GM12878 (cell line): ENCODE data around the gene DOCK9. TPM values are rescaled to one million over a fixed set of nuclear protein-coding genes. Genes with fewer than 3 reads are reported as not detected.

Experiments
- ATAC-seq: fragments of 200-7000 bp; cut with Tn5 transposase; 3 replicates; pipeline ENCODE4 v1.9.1; 2020; ENCODE audit warnings: mild to moderate bottlenecking, moderate library complexity
- BruUV-seq: library from RNA; stranded (reverse); fragments of 400-500 nt; replicated peaks from 2 replicates; lab custom pipeline; 2021; lab: Mats Ljungman, UMichigan
- CTCF ChIA-PET: fragments of 300-600 bp; sonication (Branson Sonifier 250); formaldehyde crosslinking; extraction: SDS; loops from one replicate; lab custom pipeline; 2021; ENCODE audit warnings: inconsistent platforms; lab: Yijun Ruan, JAX
- POLR2A ChIA-PET: fragments of 350-600 bp; formaldehyde crosslinking; extraction: SDS; loops from one replicate; lab custom pipeline; 2021; ENCODE audit warnings: inconsistent platforms; lab: Charles Lee
- RAD21 ChIA-PET: fragments of 300-600 bp; sonication (Branson Sonifier 250); formaldehyde crosslinking; loops from one replicate; lab custom pipeline; 2023; ENCODE audit warnings: antibody characterized with exemption; ENCODE audit not compliant: unreplicated experiment; lab: Charles Lee
- SMC1A ChIA-PET: fragments of 300-600 bp; sonication (Branson Sonifier 250); formaldehyde crosslinking; loops from one replicate; lab custom pipeline; 2023; ENCODE audit not compliant: unreplicated experiment, uncharacterized antibody; lab: Charles Lee
- DNase-seq: peaks from one replicate; pipeline ENCODE4 v3.0.0-alpha.2; 2011; ENCODE audit warnings: low read depth, low spot score
- FAIRE-seq: peaks from 3 replicates; lab custom pipeline; 2011; peaks lifted over from hg19 to GRCh38; lab: Jason Lieb, UNC
- H2AFZ ChIP-seq: 2 replicates; pipeline ENCODE4 v1.6.0; 2011; ENCODE audit warnings: low read depth, low read length, control low read depth; ENCODE audit not compliant: control insufficient read depth
- H3K27ac ChIP-seq: 2 replicates; pipeline ENCODE4 v1.5.1; 2011; ENCODE audit warnings: control low read depth; ENCODE audit not compliant: control insufficient read depth, insufficient read depth
- H3K27me3 ChIP-seq, 2 experiments: replicated peaks in 1 of 2; 2 replicates each; pipeline versions ENCODE4 v1.6.0 to v1.6.1; 2011; ENCODE audit warnings: low read length in 1 of 2; ENCODE audit not compliant: control insufficient read depth in 2 of 2, insufficient read depth in 2 of 2
- H3K36me3 ChIP-seq, 2 experiments: 2 replicates each; pipeline ENCODE4 v1.5.1; 2011; ENCODE audit warnings: low read length in 1 of 2; ENCODE audit not compliant: control insufficient read depth in 2 of 2, insufficient read depth in 2 of 2
- H3K4me1 ChIP-seq: 2 replicates; pipeline ENCODE4 v1.6.1; 2011; ENCODE audit warnings: mild to moderate bottlenecking, low read length, moderate library complexity, mixed read lengths; ENCODE audit not compliant: control insufficient read depth, insufficient read depth
- H3K4me2 ChIP-seq: 2 replicates; pipeline ENCODE4 v1.6.0; 2011; ENCODE audit warnings: control low read depth; ENCODE audit not compliant: control insufficient read depth, insufficient read depth
- H3K4me3 ChIP-seq: fragments of 200-600 bp; sonication (generic); 2 replicates; pipeline ENCODE4 v1.5.1; 2016
- H3K79me2 ChIP-seq: 2 replicates; pipeline ENCODE4 v1.6.0; 2011; ENCODE audit warnings: low read length; ENCODE audit not compliant: control insufficient read depth, insufficient read depth
- H3K9ac ChIP-seq: 2 replicates; pipeline ENCODE4 v1.8.0; 2011; ENCODE audit warnings: low read length, control low read depth, mixed read lengths; ENCODE audit not compliant: control insufficient read depth, insufficient read depth
- H3K9me3 ChIP-seq: replicated peaks from 3 replicates; pipeline ENCODE4 v1.5.1; 2011; ENCODE audit warnings: mild to moderate bottlenecking, low read length; ENCODE audit not compliant: control insufficient read depth, insufficient read depth
- H4K20me1 ChIP-seq: 2 replicates; pipeline ENCODE4 v1.6.0; 2011; ENCODE audit not compliant: control insufficient read depth, insufficient read depth
- ATF2 ChIP-seq: IDR thresholded peaks from 2 replicates; pipeline ENCODE4 v1.6.1; 2012; ENCODE audit warnings: low read length, inconsistent platforms
- CHD1 ChIP-seq: IDR thresholded peaks from 2 replicates; pipeline ENCODE4 v1.6.1; 2012; ENCODE audit warnings: low read depth, low read length, improper control_type of control experiment
- MTA3 ChIP-seq: IDR thresholded peaks from 2 replicates; pipeline ENCODE4 v1.6.1; 2012; ENCODE audit warnings: low read length, inconsistent platforms, borderline replicate concordance
- NFIC ChIP-seq: IDR thresholded peaks from 2 replicates; pipeline ENCODE4 v1.6.1; 2012; ENCODE audit warnings: low read depth, mild to moderate bottlenecking, inconsistent platforms, low read length, moderate library complexity
- NR2C1 ChIP-seq: fragments of 450-650 bp; IDR thresholded peaks from 2 replicates; pipeline ENCODE4 v1.6.1; 2017; ENCODE audit warnings: antibody characterized with exemption, mild to moderate bottlenecking, moderate library complexity
- RCOR1 ChIP-seq: conservative IDR thresholded peaks from 2 replicates; pipeline ENCODE4 v1.6.1; 2012; ENCODE audit warnings: low read depth, low read length, improper control_type of control experiment
- ZNF622 ChIP-seq: fragments of 450-650 bp; IDR thresholded peaks from 2 replicates; pipeline ENCODE4 v1.6.1; 2017; ENCODE audit warnings: mild to moderate bottlenecking, inconsistent platforms
- in situ Hi-C: fragments of 300-500 bp; cut with MboI; formaldehyde crosslinking; loops from 9 replicates; pipeline ENCODE4 v1.14.3; 2018; ENCODE audit warnings: mixed read lengths
- intact Hi-C: fragments of 100-400 bp; cut with micrococcal nuclease; formaldehyde crosslinking; loops from one replicate; pipeline ENCODE4 v1.14.2; 2022; ENCODE audit not compliant: unreplicated experiment
- polyA plus RNA-seq, 11 experiments: library from polyadenylated mRNA; depleted of rRNA in 4 of 11; unstranded in 6 of 11; stranded (reverse) in 5 of 11; fragments of >200 nt; fragmentation: Nextera tagmentation in 4 of 11; fragmentation: Illumina TruSeq in 1 of 11; extraction: Ambion mirVana in 4 of 11; extraction: Trizol in 1 of 11; gene quantifications; 1 replicate in 1 of 11; 2 replicates in 10 of 11; pipeline versions ENCODE4 v1.2.1 to v1.2.3, GENCODE V29; 2011 to 2016; ENCODE audit warnings: inconsistent platforms in 2 of 11, missing spikeins in 2 of 11, low read depth in 1 of 11
- total RNA-seq, 4 experiments: library from RNA; depleted of rRNA in 3 of 4; stranded (reverse); fragments of >200 nt in 3 of 4; fragmentation: Illumina TruSeq in 1 of 4; extraction: Trizol in 1 of 4; gene quantifications; 2 replicates each; pipeline versions ENCODE4 v1.2.1 to v1.2.3, GENCODE V29; 2013 to 2021
- TF ChIP-seq, protein P1 (sequence below): fragments of 450-650 bp; IDR thresholded peaks from 2 replicates; pipeline ENCODE4 v1.6.1; 2016; ENCODE audit warnings: mild to moderate bottlenecking

DOCK9 gene
- total and polyA plus RNA-seq, 10 of the 15 experiments (the other 5 are each of a cell fraction or from before 2014, with no cell fraction given) = 0.09 to 2.9 (median 0.74) TPM

GRCh38 chr13:98976941-98977340, 923 bp downstream of the DOCK9 start (continued):
- TF ChIP-seq, protein P1, sequence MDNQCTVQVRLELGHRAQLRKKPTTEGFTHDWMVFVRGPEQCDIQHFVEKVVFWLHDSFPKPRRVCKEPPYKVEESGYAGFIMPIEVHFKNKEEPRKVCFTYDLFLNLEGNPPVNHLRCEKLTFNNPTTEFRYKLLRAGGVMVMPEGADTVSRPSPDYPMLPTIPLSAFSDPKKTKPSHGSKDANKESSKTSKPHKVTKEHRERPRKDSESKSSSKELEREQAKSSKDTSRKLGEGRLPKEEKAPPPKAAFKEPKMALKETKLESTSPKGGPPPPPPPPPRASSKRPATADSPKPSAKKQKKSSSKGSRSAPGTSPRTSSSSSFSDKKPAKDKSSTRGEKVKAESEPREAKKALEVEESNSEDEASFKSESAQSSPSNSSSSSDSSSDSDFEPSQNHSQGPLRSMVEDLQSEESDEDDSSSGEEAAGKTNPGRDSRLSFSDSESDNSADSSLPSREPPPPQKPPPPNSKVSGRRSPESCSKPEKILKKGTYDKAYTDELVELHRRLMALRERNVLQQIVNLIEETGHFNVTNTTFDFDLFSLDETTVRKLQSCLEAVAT = no peak
- TF ChIP-seq NFIC (no peak), CHD1 (no peak), ATF2 (no peak)

DNA sequence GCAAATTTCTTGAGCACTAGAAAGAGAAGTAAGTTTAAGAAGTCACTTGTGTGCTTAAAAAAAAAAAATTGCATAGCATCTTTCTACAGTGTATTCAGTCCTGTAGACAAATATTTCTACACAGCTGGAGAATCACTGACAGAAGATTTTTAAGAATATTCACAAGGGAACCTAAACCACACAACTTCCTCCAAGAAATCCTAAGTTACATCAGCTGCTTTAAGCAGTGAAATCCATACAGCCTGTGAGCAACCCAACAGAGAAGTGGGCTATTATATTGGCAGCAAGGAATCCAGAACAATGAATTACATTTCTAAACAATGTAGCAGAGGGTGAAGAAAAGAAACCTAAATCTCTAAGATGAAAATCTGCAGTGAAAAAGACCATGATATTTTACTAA, 1.5 kb downstream of the DOCK9 start:
- ATAC-seq (no peak), DNase-seq (no peak), FAIRE-seq (no peak)
- H3K27me3 ChIP-seq = no peaks in the 10 kb centered on the region
- ChIA-PET RAD21 (no interaction called here), POLR2A (interaction anchor here (0.8 kb wide), 1 partner anchor 70 kb away, joined by 3 read pairs; no protein-coding TSS in a partner anchor), SMC1A (interaction anchor here (0.6 kb wide), 1 partner anchor 909 kb away, joined by 3 read pairs; no protein-coding TSS in a partner anchor), CTCF (no interaction called here)
- TF ChIP-seq MTA3 (no peak), RCOR1 (no peak), NR2C1 (no peak), ZNF622 (no peak)
- no peak overlapping the region for H3K27ac ChIP-seq
- no peak overlapping the region for H2AFZ ChIP-seq
- peaks cover 4% of the 10 kb centered on the region for H3K4me1 ChIP-seq
- H4K20me1 ChIP-seq = no peaks in the 10 kb centered on the region
- no peaks in the 10 kb centered on the region for H3K9me3 ChIP-seq
- BruUV-seq = no TSS peak
- intact Hi-C loops (no loop called here), in situ Hi-C loops (no loop called here)
- no peak overlapping the region for H3K4me3 ChIP-seq
- no peak overlapping the region for H3K9ac ChIP-seq
- no peaks in the 10 kb centered on the region for H3K36me3 ChIP-seq
- no peak overlapping the region for H3K4me2 ChIP-seq
- no peaks in the 10 kb centered on the region for H3K79me2 ChIP-seq
